Measurements from ENCODE around the gene SASH3.

The SASH3 gene

GRCh38 chrX:129773649-129774458 lies 5.9 kb upstream of the SASH3 start:
- DNase-seq (ENCODE audit: low read depth) = no peak
- TF ChIP-seq, protein P1, sequence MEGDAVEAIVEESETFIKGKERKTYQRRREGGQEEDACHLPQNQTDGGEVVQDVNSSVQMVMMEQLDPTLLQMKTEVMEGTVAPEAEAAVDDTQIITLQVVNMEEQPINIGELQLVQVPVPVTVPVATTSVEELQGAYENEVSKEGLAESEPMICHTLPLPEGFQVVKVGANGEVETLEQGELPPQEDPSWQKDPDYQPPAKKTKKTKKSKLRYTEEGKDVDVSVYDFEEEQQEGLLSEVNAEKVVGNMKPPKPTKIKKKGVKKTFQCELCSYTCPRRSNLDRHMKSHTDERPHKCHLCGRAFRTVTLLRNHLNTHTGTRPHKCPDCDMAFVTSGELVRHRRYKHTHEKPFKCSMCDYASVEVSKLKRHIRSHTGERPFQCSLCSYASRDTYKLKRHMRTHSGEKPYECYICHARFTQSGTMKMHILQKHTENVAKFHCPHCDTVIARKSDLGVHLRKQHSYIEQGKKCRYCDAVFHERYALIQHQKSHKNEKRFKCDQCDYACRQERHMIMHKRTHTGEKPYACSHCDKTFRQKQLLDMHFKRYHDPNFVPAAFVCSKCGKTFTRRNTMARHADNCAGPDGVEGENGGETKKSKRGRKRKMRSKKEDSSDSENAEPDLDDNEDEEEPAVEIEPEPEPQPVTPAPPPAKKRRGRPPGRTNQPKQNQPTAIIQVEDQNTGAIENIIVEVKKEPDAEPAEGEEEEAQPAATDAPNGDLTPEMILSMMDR (conservative IDR thresholded peaks at IDR 0.05; ENCODE audit: control insufficient read depth, insufficient read depth, low read depth, low read length) = no peak
- H3K4me3 ChIP-seq (ENCODE audit: control insufficient read depth, low read depth, low read length) = no peak overlapping the region

DNA sequence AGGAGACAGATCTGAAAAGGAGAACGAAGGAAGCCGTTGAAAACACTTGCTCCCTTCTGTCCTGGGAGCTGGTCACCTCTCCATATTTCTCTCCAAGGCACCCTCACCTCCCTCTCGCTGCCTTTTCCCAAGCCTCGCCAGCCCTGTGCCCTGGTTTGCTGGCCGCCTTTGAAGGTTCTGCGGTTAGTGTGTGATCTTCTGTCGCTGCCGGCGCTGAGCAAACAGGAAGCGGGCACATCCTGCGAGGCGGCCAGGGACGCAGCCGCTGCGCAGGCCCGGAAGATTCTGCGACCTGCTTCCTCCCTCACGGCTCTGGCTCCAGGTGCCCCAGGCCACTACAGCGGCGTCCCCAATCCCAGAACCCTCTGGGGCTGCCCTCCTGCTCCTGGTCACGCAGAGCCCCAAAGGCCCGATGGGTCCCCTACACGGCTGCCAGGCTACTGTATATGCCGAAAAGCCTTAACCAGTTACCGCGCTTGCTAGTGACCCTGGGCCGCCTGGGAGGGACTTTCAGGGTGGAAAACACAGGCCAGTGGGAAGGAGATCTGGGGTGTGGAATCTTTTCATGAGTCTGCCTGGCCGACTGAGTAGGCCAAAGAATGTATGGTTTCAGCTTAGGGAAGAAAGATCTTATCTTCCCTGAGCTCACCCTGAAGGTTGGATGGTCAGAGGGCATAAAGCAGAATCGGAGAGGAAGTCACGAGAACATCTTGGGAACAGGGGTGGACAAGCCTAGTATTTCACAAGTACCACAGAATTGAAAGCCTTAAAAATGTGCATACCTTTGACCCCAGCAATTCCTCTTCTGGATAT lies 2.3 kb upstream of the SASH3 start:
- DNase-seq (ENCODE audit: low read depth) = no peak
- TF ChIP-seq, protein P1 (conservative IDR thresholded peaks at IDR 0.05; ENCODE audit: control insufficient read depth, insufficient read depth, low read depth, low read length) = no peak
- no peak overlapping the region for H3K4me3 ChIP-seq (ENCODE audit: control insufficient read depth, low read depth, low read length)

- DNase-seq (ENCODE audit: low read depth) = no peak
- TF ChIP-seq, protein P1 (conservative IDR thresholded peaks at IDR 0.05; ENCODE audit: control insufficient read depth, insufficient read depth, low read depth, low read length) = no peak
- H3K4me3 ChIP-seq (ENCODE audit: control insufficient read depth, low read depth, low read length) = no peak overlapping the region
These were observed 570 bp upstream of the SASH3 start for GRCh38 chrX:129779086-129779672.

DNA sequence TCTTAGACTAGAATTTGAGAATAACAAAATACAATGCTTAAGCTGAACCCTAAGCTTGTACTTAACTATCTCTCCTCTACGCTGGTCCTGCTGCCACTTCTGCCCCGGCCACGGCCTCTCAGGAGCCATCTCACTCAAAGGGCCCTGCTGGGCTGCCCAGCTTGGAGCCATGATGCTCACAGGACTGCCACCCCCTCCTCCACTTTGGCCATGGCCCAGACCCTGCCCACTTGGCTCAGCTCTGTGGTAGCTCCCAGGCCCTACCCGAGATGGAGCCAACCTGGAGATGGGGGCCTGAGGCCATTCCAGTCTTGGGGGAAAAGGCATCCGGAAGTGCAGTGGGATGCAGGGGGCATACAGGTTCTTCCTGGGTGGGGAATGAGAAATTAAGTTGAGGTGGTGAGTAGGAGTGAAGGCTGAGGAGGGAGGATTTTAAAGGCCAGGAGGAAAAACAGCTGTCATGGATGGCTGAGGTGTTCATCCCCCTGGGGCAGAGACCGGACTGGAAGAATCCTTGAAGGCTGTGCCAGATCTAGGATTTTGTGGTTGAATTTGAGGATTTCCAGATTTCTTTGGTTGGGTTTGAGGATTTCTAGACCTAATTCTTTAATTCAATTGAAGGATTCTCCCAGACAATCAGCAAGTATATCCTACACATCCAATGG lies 824 bp downstream of the SASH3 start:
- H3K4me3 ChIP-seq (ENCODE audit: control insufficient read depth, low read depth, low read length) = no peak overlapping the region
- DNase-seq (ENCODE audit: low read depth) = no peak
- TF ChIP-seq, protein P1 (conservative IDR thresholded peaks at IDR 0.05; ENCODE audit: control insufficient read depth, insufficient read depth, low read depth, low read length) = no peak

GRCh38 chrX:129781134-129781672 lies 1.5 kb downstream of the SASH3 start:
- no peak overlapping the region for H3K4me3 ChIP-seq (ENCODE audit: control insufficient read depth, low read depth, low read length)
- TF ChIP-seq, protein P1 (conservative IDR thresholded peaks at IDR 0.05; ENCODE audit: control insufficient read depth, insufficient read depth, low read depth, low read length) = no peak
- DNase-seq (ENCODE audit: low read depth) = no peak

Data from fibroblast of mammary gland (primary cell).